HG03354 (cell line): ENCODE data around the gene ATG14.
"Not testable (repeated sequence)": the region's sequence is repeated elsewhere in the genome, so short reads cannot be mapped to it uniquely, and the experiment has no call there.

Experiments used
- ATAC-seq: cut with Tn5 transposase; IDR thresholded peaks from one replicate; pipeline ENCODE4 v1.9.1; 2021; ENCODE audit warnings: mild to moderate bottlenecking; ENCODE audit not compliant: unreplicated experiment, poor library complexity, severe bottlenecking

The ATG14 gene

GRCh38 chr14:55389330-55389729, 22.3 kb downstream of the ATG14 start:
- ATAC-seq, result no peak

DNA sequence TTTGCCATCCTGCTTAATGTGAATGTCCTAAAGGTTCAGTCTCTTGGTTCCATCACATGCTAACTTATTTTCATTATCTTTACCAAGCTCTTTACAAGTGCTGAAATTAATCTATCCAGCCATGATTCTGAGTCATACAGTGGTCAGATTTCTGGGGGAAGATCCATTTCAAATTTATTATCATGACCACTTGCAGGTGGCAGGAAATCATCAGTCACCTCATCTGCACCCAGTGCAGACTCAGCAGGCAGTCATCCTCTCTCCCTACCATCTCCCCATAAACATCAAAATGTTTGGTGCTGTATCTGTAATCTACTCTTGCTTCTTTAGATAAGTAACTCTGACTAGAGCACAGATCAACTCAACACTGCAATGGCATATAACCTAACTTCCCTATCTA, 23.5 kb downstream of the ATG14 start:
- ATAC-seq, result no peak

GRCh38 chr14:55387121-55387520, 24.5 kb downstream of the ATG14 start:
- ATAC-seq, result no peak

DNA sequence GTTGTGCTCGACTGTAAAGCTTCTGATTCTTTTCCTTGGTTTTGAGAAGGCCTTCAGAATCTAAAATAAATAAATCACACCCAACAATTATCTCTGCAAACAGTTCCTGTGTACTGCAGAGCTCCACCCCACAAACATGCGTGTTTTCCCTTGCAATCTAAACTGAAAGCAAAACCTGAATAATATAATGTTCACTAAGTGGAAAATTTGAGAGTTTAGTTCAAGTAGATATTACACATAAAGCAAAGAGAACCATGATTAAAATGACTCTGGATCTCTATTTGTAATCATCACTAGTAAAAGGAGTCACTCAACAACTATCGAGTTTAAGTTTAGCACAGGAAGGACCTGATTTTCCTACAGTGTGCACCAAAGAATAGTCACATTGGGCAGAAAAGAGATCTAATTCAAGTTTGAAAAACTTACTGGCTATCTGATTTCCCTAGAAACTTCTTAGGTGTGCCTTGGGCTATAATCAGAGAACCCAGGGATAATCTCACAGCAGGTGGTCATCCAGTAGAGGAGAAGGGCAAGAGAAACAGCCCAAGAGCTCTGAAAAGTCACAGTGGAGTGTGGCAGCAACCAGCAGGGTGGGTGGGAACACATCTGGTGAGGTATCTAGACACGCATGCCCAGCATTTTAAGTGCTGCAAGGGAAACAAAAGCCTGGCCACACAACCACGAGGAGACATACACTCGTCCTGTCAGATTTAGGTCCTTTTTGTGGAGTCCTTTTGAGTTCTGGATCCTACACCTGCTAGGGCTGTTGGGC, 25.4 kb downstream of the ATG14 start:
- ATAC-seq, result no peak

- ATAC-seq, result no peak
Measured at GRCh38 chr14:55384536-55384935, 27.1 kb downstream of the ATG14 start.

DNA sequence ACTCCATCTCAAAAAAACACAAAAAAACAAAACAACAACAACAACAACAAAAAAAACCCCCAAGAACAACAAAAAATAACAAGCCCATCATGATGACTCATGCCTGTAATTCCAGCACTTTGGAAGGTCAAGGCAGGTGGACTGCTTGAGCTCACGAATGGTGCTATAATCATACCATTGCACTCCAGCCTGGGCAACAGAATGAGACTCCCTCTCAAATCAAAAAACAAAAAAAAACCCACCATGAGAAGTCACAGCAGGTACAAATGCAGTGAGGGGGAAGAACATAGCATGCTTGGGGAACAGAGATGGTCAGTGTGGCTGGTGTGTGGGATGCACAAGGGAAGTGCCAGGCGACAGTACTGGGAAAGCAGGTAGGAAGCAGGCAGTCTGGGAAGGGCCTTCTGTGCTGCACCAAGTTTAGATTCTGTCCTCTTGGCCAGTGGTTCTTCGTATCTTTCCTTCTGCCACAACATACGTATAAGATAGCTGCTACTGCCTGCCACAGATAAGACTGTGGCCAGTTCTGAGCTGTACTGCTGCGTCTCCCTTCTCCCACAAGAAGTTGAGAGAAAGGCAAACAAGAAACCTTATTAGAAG, 28.0 kb downstream of the ATG14 start:
- ATAC-seq, result no peak

DNA sequence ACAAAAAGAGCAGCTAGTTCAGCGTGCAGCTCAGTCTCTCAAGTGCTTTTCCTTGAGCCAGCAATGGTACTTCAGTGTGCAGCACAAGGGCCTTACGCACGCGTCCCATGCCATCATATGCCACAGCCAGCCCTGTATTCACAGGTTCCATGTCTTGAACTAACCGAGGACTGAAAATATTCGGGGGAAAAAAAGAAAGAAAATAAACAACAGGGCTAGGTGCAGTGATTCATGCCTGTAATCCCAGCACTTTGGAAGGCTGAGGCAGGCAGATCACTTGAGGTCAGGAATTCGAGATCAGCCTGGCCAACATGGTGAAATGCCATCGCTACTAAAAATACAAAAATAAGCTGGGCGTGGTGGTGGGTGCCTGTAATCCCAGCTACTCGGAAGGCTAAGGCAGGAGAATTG, 28.6 kb downstream of the ATG14 start:
- not testable (repeated sequence) for ATAC-seq

- no peak for ATAC-seq
Measured at GRCh38 chr14:55382483-55382882, 29.1 kb downstream of the ATG14 start.

DNA sequence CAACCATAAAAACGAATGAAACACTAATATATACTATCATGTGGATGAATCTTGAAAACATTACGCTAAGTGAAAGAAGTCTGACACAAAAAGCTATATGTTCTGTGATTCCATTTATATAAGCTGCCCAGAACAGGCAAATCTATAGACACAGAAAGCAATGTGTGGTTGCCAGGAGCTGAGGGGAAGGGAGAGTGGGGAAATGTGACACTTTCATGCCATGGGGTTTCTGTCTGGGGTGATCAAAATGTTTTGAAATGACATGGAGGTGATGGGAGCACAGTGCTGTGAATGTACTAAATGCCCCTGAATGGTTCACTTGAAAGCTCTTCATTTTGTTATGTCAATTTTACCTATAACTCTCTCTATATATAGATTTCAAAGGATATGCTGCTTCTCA, 30.1 kb downstream of the ATG14 start:
- no peak for ATAC-seq

- ATAC-seq, result no peak
Measured at GRCh38 chr14:55381040-55381439, 30.6 kb downstream of the ATG14 start.

GRCh38 chr14:55377236-55377635, 34.4 kb downstream of the ATG14 start:
- no peak for ATAC-seq

GRCh38 chr14:55374771-55375170, 36.9 kb downstream of the ATG14 start:
- no peak for ATAC-seq

GRCh38 chr14:55373784-55374705, 37.6 kb downstream of the ATG14 start:
- ATAC-seq, result no peak

DNA sequence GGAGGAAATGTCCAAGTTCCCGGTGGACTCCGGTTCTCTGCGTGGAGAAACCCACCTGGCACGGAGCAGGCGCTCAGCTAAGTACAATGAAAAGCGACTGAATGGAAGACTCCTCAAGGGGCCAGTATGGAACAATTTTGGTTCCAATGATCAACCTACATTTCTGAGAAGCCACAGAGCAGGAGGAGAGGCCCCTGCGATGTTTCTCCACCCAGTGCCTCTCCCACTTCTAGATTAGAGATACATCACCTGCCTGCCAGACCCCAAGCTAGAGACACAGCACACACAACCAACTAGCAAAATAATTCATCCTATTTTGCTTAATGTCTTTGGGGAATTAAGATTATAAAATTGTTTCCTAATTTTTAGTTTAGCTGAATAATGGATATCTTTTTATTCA, 38.8 kb downstream of the ATG14 start:
- no peak for ATAC-seq

DNA sequence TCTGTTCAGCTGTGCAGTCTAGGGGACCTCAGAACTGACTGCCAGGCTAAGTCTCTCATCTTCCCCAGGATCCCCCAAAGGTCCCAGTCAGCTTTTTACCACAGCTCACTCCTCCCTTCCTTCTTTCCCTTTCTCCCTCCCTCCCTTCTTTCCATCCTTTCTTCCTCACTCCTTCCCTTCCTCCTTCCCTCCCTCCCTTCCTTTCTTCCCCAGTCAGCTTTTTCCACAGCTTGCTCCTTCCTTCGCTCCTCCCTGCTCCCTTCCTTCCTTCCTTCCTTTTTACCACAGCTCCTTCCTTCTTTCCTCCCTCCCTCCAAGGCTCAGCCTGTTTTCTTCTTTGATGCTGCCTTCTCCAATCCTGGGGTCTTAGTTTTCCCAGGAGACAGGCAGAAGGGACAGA, 39.2 kb downstream of the ATG14 start:
- ATAC-seq, result no peak

DNA sequence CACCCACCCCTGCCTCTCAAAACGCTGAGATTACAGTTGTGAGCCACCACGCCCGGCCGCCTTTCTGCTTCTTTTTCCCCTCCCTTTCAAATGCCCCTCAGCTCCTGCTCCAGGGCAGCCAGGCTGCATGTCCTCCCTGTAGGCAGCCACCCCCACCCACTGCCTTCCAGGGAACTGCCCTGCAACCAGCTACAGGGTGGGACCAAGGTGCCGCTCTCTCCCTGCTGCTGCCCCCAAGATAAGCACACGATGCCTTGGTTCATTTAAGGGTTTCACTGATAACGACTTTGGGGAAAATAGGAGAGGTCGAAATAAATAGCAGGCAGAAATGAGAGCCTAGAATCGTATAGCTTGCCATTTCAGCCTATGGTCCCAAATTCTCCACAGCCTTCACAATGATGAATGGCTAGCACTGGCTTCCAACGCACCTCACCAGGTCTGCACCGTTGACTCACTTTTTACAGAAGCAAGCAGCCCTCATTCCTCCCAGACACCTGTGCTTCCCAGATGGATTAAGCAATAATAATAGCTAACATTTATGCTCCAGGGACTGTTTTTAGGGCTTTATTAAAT, 40.7 kb downstream of the ATG14 start:
- no peak for ATAC-seq

DNA sequence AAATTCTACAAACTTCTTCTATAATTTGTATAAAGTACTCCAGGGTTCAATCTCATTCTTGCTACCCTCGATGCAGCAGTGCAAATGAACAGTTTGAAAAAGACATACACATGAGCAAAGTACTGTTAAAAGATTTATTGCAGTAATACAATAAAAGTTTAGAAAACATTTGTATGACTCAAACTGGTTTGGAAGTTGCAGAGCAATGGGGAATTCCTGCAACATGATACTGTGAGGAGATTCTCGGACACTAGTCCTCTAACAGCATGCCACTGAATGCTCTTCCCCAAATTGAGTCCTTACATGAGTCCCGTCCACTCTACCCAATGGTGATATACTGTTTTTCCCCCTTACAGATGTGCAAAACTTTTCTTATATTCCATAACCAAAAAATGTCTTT, 45.4 kb downstream of the ATG14 start:
- no peak for ATAC-seq

DNA sequence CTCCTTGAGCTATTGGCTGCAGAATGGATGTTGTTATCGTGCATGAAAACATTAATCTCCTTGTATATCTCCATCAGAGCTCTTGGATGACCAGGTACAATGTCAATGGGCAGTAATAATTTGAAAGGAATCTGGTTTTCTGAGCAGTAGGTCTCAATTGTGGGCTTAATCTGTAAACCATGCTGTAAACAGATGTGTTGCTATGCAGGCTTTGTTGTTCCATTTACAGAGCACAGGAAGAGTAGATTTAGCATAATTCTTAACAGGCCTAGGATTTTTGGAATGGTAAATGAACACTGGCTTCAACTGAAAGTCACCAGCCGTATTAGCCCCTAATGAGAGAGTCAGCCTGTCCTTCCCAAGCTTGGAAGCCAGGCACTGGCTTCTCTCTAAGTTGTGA, 50.4 kb downstream of the ATG14 start:
- ATAC-seq, result no peak

- ATAC-seq, result no peak
Measured at GRCh38 chr14:55359307-55359706, 52.3 kb downstream of the ATG14 start.

DNA sequence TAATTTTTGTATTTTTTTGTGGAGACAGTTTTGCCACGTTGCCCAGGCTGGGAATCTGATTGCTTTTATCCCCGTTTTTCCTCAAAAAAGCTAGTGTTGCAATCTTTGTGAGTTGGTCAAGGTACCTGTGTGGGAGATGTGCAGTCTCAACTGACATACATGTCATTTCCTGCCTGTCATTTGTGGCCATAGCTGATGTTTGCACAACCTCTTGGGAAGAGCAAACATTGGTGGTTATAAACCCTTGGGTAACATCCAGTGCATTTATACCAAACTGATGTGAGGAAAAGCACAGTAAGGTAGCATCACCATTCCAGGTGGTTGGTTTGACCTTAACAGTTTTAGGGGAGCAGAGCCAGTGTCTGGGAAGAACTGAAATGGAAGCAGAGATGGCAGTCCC, 54.7 kb downstream of the ATG14 start:
- no peak for ATAC-seq
